Measurements from ENCODE around the gene POLR2L.

POLR2L gene

GRCh38 chr11:839280-839623 is 3.1 kb downstream of the POLR2L start:
- no peak for DNase-seq (ENCODE audit: low spot score)

- DNase-seq (ENCODE audit: low spot score), result no peak
Measured at GRCh38 chr11:838441-839279, 3.7 kb downstream of the POLR2L start.

- DNase-seq (ENCODE audit: low spot score), result no peak
Measured at GRCh38 chr11:837990-838307, 4.4 kb downstream of the POLR2L start.

- no peak for DNase-seq (ENCODE audit: low spot score)
Measured at GRCh38 chr11:837189-837989, 4.9 kb downstream of the POLR2L start.

DNA sequence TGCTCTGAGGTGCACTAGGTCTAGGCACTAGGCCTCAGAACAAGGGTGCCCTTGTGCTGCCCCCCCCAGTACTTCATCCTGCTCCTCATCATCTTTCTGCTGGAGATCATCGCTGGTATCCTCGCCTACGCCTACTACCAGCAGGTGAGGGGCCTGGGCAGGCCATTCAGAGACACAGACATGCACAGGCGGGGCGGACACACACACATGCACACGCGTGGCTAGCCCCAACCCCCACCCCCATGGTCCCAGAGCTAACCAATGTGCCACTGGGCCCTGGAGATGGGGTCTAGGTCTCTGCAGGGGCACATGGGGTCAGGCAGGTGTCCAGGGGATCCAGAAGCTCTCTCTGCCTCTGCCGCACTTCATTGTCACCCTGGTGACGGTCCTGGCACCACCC is 5.6 kb downstream of the POLR2L start:
- no peak for DNase-seq (ENCODE audit: low spot score)

DNA sequence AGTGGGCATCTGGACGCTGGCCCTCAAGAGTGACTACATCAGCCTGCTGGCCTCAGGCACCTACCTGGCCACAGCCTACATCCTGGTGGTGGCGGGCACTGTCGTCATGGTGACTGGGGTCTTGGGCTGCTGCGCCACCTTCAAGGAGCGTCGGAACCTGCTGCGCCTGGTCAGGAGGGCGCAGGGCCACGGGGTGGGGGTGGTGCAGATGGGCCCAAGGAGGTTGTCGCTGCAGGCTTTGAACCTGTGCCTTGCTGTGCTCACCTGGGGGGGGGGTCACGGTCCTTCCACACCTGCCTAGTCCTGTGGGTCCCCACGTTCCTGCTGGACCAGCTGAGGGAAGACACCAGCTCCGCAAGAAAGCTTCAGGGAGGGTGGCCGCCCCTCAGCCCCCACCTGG is 6.1 kb downstream of the POLR2L start:
- no peak for DNase-seq (ENCODE audit: low spot score)

- DNase-seq (ENCODE audit: low spot score), result no peak
Measured at GRCh38 chr11:834371-835316, 7.7 kb downstream of the POLR2L start.

GRCh38 chr11:833849-834311 is 8.4 kb downstream of the POLR2L start:
- DNase-seq (ENCODE audit: low spot score), result no peak

GRCh38 chr11:833114-833791 is 9.1 kb downstream of the POLR2L start:
- no peak for DNase-seq (ENCODE audit: low spot score)

- DNase-seq (ENCODE audit: low spot score), result peak; percentile 78
Measured at GRCh38 chr11:832529-833113, 9.7 kb downstream of the POLR2L start, which contains the start of gene CD151. Gene CD151 (plus strand): TSS chr11:832952. CDS start chr11:836070, 3,118 bp downstream.

- no peak for DNase-seq (ENCODE audit: low spot score)
Measured at GRCh38 chr11:831961-832528, 10.3 kb downstream of the POLR2L start.

GRCh38 chr11:831118-831864 is 11.0 kb downstream of the POLR2L start:
- peak; percentile 63 for DNase-seq (ENCODE audit: low spot score)

- peak; percentile 89 for DNase-seq (ENCODE audit: low spot score)
Measured at GRCh38 chr11:830295-831117, 11.8 kb downstream of the POLR2L start.

DNA sequence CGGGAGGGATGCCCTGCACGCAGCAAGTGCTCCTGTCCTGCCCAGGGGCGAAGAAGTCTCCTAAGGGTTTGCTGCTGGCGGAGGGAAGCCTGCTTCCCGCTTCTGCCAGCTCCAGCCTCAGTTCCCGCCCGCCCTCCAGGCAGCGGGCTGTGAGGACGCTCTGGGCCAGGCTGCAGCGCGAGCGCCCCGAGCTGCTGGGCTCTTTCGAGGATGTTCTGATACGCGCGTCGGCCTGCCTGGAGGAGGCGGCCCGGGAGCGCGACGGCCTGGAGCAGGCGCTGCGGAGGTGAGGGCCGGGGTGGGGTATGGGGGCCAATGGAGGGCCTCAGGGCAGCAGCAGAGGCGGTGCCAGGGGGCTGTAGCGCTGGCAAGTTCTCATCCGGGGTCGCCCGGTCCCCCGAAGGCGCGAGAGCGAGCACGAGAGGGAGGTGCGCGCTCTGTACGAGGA is 12.5 kb downstream of the POLR2L start:
- no peak for DNase-seq (ENCODE audit: low spot score)

DNA sequence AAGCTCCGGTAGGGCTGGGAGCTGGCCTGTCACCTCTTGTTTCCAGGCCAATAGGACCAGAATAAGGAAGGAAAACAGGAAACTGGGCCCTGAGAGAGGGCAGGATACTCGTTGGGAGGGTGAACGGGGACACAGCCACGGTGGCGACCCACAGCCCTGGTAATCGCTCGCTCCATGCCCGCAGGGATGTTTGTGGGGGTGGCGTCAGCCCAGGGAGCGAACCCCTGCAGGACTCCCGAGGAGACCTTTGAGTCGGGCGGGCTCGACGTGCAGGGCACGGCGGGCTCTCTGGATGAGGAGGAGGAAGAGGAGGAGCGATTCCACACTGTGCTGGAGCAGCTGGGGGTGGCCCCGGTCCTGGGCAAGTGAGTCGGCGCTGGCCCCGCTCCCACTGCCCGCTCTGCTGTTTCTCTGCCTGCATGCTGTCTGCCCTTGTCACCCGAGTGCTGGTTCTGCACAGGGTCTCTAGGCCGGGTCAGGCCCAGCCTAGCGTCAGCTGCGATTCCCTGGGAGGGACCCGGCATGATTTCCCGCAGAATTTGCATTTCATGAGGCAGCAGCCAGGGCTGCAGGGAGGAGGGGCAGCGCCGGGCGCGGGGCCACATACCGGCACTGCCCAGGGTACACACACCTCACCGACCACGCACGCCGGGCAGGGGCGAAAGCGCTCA is 13.0 kb downstream of the POLR2L start:
- no peak for DNase-seq (ENCODE audit: low spot score)

- peak; percentile 75 for DNase-seq (ENCODE audit: low spot score)
Measured at GRCh38 chr11:828506-829175, 13.7 kb downstream of the POLR2L start.

GRCh38 chr11:827897-828192 is 14.5 kb downstream of the POLR2L start, which contains the start of gene CRACR2B:
Gene CRACR2B (plus strand): TSS chr11:827919. CDS start chr11:828608, 689 bp downstream.
- DNase-seq (ENCODE audit: low spot score), result no peak

All from SK-N-DZ (cell line).